Heart right ventricle (tissue), 16 donors: ENCODE measurements around the gene NEURL2. TPM values are rescaled to one million over a fixed set of nuclear protein-coding genes. Genes with fewer than 3 reads are reported as not detected.

Source experiments
- ATAC-seq, 8 donors: fragments of 200-7000 bp; cut with Tn5 transposase; one replicate each; pipeline ENCODE4 v1.9.1; 2020; ENCODE audit warnings: mild to moderate bottlenecking in 8 of 8, moderate library complexity in 8 of 8, moderate number of reproducible peaks in 1 of 8
- DNase-seq, 2 donors: peaks; one replicate each; pipeline ENCODE4 v3.0.0-alpha.2; 2020
- H3K27ac ChIP-seq, 10 donors: fragments of 200-600 bp; sonication (generic) in 2 of 10; one replicate each; pipeline versions ENCODE4 v1.5.0 to v1.8.0; 2020 to 2022; ENCODE audit warnings: mild to moderate bottlenecking in 3 of 10
- H3K27me3 ChIP-seq, 7 donors: fragments of 200-600 bp; one replicate each; pipeline ENCODE4 v1.8.0; 2021 to 2022; ENCODE audit warnings: mild to moderate bottlenecking in 2 of 7
- H3K36me3 ChIP-seq, 9 donors: fragments of 200-600 bp; sonication (generic) in 1 of 9; one replicate each; pipeline versions ENCODE4 v1.5.0 to v1.8.0; 2020 to 2022; ENCODE audit warnings: mild to moderate bottlenecking in 2 of 9
- H3K4me1 ChIP-seq, 9 donors: fragments of 200-600 bp; sonication (generic) in 1 of 9; one replicate each; pipeline versions ENCODE4 v1.5.0 to v1.8.0; 2020 to 2022; ENCODE audit warnings: mild to moderate bottlenecking in 4 of 9
- H3K4me3 ChIP-seq, 10 donors: fragments of 200-600 bp; sonication (generic) in 2 of 10; one replicate each; pipeline versions ENCODE4 v1.5.0 to v1.8.0; 2020 to 2022; ENCODE audit warnings: mild to moderate bottlenecking in 7 of 10, moderate library complexity in 2 of 10
- H3K9me3 ChIP-seq, 11 donors: fragments of 200-600 bp in 10 of 11; sonication (generic) in 2 of 11; one replicate each; pipeline versions ENCODE4 v1.5.0 to v1.8.0; 2013 to 2022; ENCODE audit warnings: mild to moderate bottlenecking in 2 of 11, control low read depth in 1 of 11, moderate library complexity in 1 of 11
- WGBS, 2 donors: extraction: QIAGEN DNeasy Blood & Tissue Kit; methylation state at CpG; one replicate each; pipeline ENCODE4 v1.1.7; 2013; ENCODE audit warnings: inconsistent platforms in 1 of 2; 5-methylcytosine and 5-hydroxymethylcytosine counted together
- intact Hi-C, 10 donors: fragments of 100-400 bp; cut with DNase I; formaldehyde crosslinking; loops; one replicate each; pipeline versions ENCODE4 v1.11.1 to v1.14.2; 2022
- polyA plus RNA-seq, 2 donors: library from polyadenylated mRNA; stranded (reverse); fragments of 200-250 nt; gene quantifications; one replicate each; pipeline ENCODE4 v1.2.3, GENCODE V29; 2013
- total RNA-seq, 10 donors: library from RNA; stranded (reverse); fragmentation: NEBNext Ultra II Directional in 3 of 10; extraction: Animal tissue kit (Norgen Biotek cat#: 25700) in 3 of 10; gene quantifications; one replicate each; pipeline versions ENCODE4 v1.2.1 to v1.2.4, GENCODE V29; 2021 to 2023
- TF ChIP-seq, protein P1 (sequence below), 9 donors: fragments of 200-600 bp; sonication (generic) in 2 of 9; IDR thresholded peaks; one replicate each; pipeline versions ENCODE4 v1.5.0 to v1.8.0; 2021 to 2022; ENCODE audit warnings: antibody characterized with exemption in 9 of 9, mild to moderate bottlenecking in 5 of 9, moderate library complexity in 1 of 9
- donor health status: Arrhythmogenic right ventricular cardiomyopathy.
- donor health status: ischemic (EF 13 %, LVEDD 7.1; RV severe dilation, severe dysfunction).
- donor health status: healthy with polysubstance abuse.
- donor health status: DM: no; HTN: yes; CAD: no.
- donor health status: DM: no; HTN: no; CAD: no.
- donor health status: ischemic (EF 25% LVEDD 6.9; RV normal size, moderate dysfunction).
- donor health status: ischemic (EF 25% LVEDD 5.7; RV mildly dilated, moderate dysfunction).
- donor health status: healthy.
- donor health status: DM: yes; HTN: yes; CAD: no.
- donor health status: Ischemic cardiomyopathy.
- donor health status: ischemic (EF 35%, LVEDD 5.7; RV mildly dilated, moderate dysfunction).
- donor health status: nonischemic (EF 11% LVEDD 7.7; RV severe dilation, severe dysfunction).
- donor health status: DM: yes; HTN: yes; CAD: no.
- donor health status: PGD.
- donor health status: ischemic (EF 29% LVEDD 5.4; RV normal size, mild dysfunction).
- donor health status: nonischemic (EF 23%, LVEDD 6.1; RV moderate dilation, normal function).

Gene NEURL2
- total and polyA plus RNA-seq, 12 donors = 3.3 to 11.1 (median 7.8) TPM

DNA sequence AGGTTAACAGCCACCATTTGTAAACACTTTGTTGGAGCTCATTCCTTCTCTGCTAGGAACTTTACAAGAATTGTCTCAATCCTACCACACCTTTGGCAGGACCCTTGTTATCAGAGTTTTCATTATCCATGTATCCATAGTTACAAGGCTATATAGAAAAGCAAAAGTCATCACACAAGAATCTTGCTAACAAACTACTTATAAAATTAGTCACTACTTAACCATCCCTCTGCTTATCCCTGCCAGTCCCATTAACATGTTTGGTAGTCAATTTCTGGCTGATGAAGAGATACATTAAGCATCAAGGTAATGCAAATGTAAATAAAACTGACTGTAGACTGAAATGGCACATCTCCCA lies 23.2 kb downstream of the NEURL2 start:
- Histone ChIP-seq H3K27ac (no peak overlapping the region), H3K27me3 (no peaks in the 10 kb centered on the region), H3K36me3 (peaks cover 0 to 8% (median 0%) of the 10 kb centered on the region in 9 donors), H3K9me3 (no peaks in the 10 kb centered on the region), H3K4me1 (no peaks in the 10 kb centered on the region), H3K4me3 (no peak overlapping the region)
- ATAC-seq (no peak), DNase-seq (no peak)
- TF ChIP-seq, protein P1, sequence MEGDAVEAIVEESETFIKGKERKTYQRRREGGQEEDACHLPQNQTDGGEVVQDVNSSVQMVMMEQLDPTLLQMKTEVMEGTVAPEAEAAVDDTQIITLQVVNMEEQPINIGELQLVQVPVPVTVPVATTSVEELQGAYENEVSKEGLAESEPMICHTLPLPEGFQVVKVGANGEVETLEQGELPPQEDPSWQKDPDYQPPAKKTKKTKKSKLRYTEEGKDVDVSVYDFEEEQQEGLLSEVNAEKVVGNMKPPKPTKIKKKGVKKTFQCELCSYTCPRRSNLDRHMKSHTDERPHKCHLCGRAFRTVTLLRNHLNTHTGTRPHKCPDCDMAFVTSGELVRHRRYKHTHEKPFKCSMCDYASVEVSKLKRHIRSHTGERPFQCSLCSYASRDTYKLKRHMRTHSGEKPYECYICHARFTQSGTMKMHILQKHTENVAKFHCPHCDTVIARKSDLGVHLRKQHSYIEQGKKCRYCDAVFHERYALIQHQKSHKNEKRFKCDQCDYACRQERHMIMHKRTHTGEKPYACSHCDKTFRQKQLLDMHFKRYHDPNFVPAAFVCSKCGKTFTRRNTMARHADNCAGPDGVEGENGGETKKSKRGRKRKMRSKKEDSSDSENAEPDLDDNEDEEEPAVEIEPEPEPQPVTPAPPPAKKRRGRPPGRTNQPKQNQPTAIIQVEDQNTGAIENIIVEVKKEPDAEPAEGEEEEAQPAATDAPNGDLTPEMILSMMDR (IDR thresholded peaks at IDR 0.05) = no peak
- intact Hi-C loops = no loop called here

DNA sequence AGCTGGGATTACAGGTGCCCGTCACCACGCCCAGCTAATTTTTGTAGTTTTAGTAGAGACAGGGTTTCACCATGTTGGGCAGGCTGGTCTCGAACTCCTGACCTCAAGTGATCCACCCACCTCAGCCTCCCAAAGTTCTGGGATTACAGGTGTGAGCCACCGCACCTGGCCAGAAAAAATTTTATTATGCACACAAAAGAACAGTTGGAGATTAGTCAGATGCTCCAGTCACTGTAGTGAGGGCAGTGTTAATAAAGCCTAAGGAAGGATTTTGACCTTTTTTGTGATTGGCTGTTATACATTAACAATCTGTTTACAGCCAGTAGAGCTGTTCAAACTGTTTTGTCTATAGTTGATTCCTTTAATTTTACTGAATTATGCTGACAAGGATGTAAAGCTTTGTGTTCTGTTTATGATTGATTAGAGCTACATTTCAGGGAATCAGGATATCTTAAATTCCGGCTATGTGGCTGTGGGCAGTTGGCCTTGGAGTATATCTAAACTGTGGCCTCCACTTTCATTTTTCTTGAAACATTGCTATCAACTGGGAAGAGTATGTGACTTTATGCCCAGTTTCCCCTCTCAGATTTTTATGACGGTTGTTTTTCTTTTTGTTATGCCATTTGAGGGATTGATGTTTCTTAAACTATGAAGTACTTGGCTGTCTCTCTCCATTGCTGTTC lies 23.7 kb downstream of the NEURL2 start:
- WGBS, 2 donors = 92 to 96% methylated on average over 6 of the region's 6 CpGs
- TF ChIP-seq, protein P1 (IDR thresholded peaks at IDR 0.05) = no peak
- intact Hi-C loops = no loop called here
- no peak for ATAC-seq
- no peaks in the 10 kb centered on the region for H3K27me3 ChIP-seq
- no peaks in the 10 kb centered on the region for H3K4me1 ChIP-seq
- H3K4me3 ChIP-seq = no peak overlapping the region
- peaks cover 0 to 3% (median 0%) of the 10 kb centered on the region in 9 donors for H3K36me3 ChIP-seq
- H3K27ac ChIP-seq = no peak overlapping the region
- no peaks in the 10 kb centered on the region for H3K9me3 ChIP-seq
- DNase-seq = no peak

DNA sequence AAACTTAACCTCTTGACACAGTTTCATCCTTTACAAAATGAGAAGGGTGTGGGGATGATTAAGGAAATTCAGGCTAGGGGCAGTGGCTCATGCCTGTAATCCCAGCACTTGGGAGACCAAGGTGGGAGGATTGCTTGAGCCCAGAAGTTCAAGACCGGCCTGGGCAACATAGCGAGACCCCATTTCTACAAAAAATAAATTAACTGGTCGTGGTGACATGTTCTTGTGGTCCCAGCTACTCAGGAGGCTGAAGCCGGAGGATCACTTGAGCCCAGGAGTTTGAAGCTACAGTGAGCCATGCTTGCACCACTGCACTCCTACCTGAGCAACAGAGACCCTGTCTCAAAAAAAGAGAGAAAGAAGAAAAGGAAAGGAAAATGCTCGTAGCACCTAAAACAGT lies 24.6 kb downstream of the NEURL2 start:
- DNase-seq = no peak
- Histone ChIP-seq H3K27ac (no peak overlapping the region), H3K27me3 (no peaks in the 10 kb centered on the region), H3K4me3 (no peak overlapping the region), H3K36me3 (peaks cover 0 to 3% (median 0%) of the 10 kb centered on the region in 9 donors), H3K9me3 (no peaks in the 10 kb centered on the region), H3K4me1 (no peaks in the 10 kb centered on the region)
- intact Hi-C loops = no loop called here
- 91 to 93% methylated on average over 5 of the region's 5 CpGs for WGBS, 2 donors
- no peak for ATAC-seq
- TF ChIP-seq, protein P1 (IDR thresholded peaks at IDR 0.05) = no peak

DNA sequence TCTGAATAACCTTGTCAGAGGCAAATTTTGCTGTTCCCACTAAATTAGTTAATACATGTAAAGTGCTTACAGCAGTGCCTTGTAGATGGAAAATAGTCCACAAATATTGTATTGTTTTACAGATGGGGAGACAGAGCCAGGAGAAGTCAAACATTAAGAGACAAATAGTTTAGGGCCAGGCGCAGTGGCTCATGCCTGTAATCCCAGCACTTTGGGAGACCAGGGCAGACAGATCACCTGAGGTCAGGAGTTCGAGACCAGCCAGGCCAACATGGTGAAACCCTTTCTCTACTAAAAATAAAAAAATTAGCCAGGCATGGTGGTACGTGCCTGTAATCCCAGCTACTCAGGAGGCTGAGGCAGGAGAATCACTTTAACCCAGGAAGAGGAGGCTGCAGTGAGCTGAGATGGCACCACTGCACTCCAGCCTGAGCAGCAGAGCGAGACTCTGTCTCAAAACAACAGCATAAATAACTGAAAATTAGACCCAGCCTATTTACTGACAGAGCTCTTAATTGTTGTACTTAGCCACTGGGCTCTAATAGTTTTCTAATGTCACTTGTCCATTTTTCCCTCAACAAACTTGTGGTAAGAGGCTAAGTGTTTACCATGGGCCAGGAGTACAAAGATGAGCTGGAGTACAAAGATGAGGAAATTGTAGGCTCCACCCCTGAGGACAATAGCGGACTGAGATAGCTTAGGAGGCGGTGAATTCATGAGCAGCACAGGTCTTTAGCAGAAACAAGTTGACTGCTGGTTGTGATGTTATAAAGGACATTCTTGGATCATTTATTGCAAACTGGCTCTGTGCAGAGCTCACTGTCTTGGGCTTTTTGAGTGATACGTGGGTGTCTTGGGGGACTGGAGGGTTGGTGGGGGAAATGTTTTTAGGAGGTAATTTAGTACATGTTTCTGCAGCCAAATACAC lies 27.2 kb downstream of the NEURL2 start:
- no peak for ATAC-seq
- Histone ChIP-seq H3K27me3 (no peaks in the 10 kb centered on the region), H3K36me3 (peaks cover 0 to 8% (median 0%) of the 10 kb centered on the region in 9 donors), H3K4me1 (peaks cover 0 to 3% (median 0%) of the 10 kb centered on the region in 9 donors), H3K4me3 (no peak overlapping the region), H3K27ac (no peak overlapping the region), H3K9me3 (no peaks in the 10 kb centered on the region)
- no peak for DNase-seq
- intact Hi-C loops = no loop called here
- TF ChIP-seq, protein P1 (IDR thresholded peaks at IDR 0.05) = no peak
- 91 to 92% methylated on average over 7 of the region's 7 CpGs for WGBS, 2 donors
